Osteocyte (in vitro differentiated cells): ENCODE results near the gene HNRNPH2. TPM values are rescaled to one million over a fixed set of nuclear protein-coding genes. Genes with fewer than 3 reads are reported as not detected.

Experiments
- DNase-seq: peaks from one replicate; pipeline ENCODE4 v3.0.0; 2021; ENCODE audit warnings: mixed read lengths; ENCODE audit not compliant: unreplicated experiment; ENCODE audit errors: extremely low spot score
- H3K27ac Mint-ChIP-seq: one replicate; pipeline ENCODE4 v1.8.0; 2021; ENCODE audit warnings: mild to moderate bottlenecking, mixed read lengths; ENCODE audit not compliant: unreplicated experiment
- H3K27me3 Mint-ChIP-seq: one replicate; pipeline ENCODE4 v1.8.0; 2021; ENCODE audit warnings: mixed read lengths; ENCODE audit not compliant: unreplicated experiment
- H3K36me3 Mint-ChIP-seq: one replicate; pipeline ENCODE4 v1.8.0; 2021; ENCODE audit warnings: mixed read lengths; ENCODE audit not compliant: unreplicated experiment
- H3K4me1 Mint-ChIP-seq: one replicate; pipeline ENCODE4 v1.8.0; 2021; ENCODE audit warnings: mixed read lengths; ENCODE audit not compliant: unreplicated experiment
- H3K4me3 Mint-ChIP-seq: one replicate; pipeline ENCODE4 v1.8.0; 2021; ENCODE audit warnings: mild to moderate bottlenecking, moderate library complexity, mixed read lengths; ENCODE audit not compliant: unreplicated experiment
- H3K9me3 Mint-ChIP-seq: one replicate; pipeline ENCODE4 v1.8.0; 2021; ENCODE audit warnings: mixed read lengths; ENCODE audit not compliant: unreplicated experiment
- CTCF ChIP-seq: fragments of 200-600 bp; sonication (generic); IDR thresholded peaks from 2 replicates; pipeline ENCODE4 v1.5.0; 2021; ENCODE audit warnings: antibody characterized with exemption, mild to moderate bottlenecking, moderate library complexity
- total RNA-seq: library from RNA; stranded (reverse); gene quantifications from 2 replicates; pipeline ENCODE4 v1.2.1, GENCODE V29; 2021

Gene HNRNPH2
- total RNA-seq, 1 donor from 2014 or later = 67.7 TPM

DNA sequence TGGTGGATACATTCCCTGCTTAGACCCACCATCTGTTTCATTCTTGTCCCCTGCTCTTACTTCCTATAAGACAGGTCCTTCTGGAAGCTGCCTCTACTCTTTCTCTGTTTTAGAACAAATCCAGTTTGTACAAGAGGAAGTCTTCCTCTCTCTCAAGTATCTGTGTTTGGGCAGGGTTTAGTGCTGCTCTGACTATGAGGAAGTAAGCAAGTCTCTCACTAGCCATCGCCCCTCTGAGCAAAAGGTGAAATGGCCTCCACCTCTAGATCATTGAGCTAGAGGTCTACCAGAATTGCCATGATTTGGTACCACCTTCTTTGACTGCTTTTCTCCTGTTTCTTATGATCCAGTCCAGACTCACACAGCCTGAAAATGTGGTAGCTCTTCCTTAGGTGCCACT, 30.5 kb upstream of the HNRNPH2 start:
- no peak for DNase-seq
- Mint-ChIP-seq H3K27me3 (peaks cover 20% of the 10 kb centered on the region), H3K27ac (no peak overlapping the region), H3K4me3 (no peak overlapping the region), H3K9me3 (peaks cover 11% of the 10 kb centered on the region), H3K4me1 (no peaks in the 10 kb centered on the region), H3K36me3 (no peaks in the 10 kb centered on the region)
- no peak for TF ChIP-seq CTCF

GRCh38 chrX:101383679-101384205, 24.3 kb upstream of the HNRNPH2 start:
- H3K4me3 Mint-ChIP-seq = no peak overlapping the region
- H3K27me3 Mint-ChIP-seq = peaks cover 6% of the 10 kb centered on the region
- no peaks in the 10 kb centered on the region for H3K4me1 Mint-ChIP-seq
- no peak overlapping the region for H3K27ac Mint-ChIP-seq
- H3K9me3 Mint-ChIP-seq = peaks cover 7% of the 10 kb centered on the region
- no peaks in the 10 kb centered on the region for H3K36me3 Mint-ChIP-seq
- no peak for TF ChIP-seq CTCF
- DNase-seq = no peak

GRCh38 chrX:101385026-101385684, 22.9 kb upstream of the HNRNPH2 start:
- H3K27ac Mint-ChIP-seq = no peak overlapping the region
- no peak for TF ChIP-seq CTCF
- no peak overlapping the region for H3K4me3 Mint-ChIP-seq
- no peaks in the 10 kb centered on the region for H3K27me3 Mint-ChIP-seq
- no peak for DNase-seq
- H3K4me1 Mint-ChIP-seq = no peaks in the 10 kb centered on the region
- H3K36me3 Mint-ChIP-seq = no peaks in the 10 kb centered on the region
- no peaks in the 10 kb centered on the region for H3K9me3 Mint-ChIP-seq

GRCh38 chrX:101385795-101386541, 22.1 kb upstream of the HNRNPH2 start, which contains the start of gene BTK:
Gene BTK, minus strand, starts transcription at chrX:101386191. Its CDS starts 10,907 bp downstream, at chrX:101375284.
- no peaks in the 10 kb centered on the region for H3K4me1 Mint-ChIP-seq
- no peaks in the 10 kb centered on the region for H3K9me3 Mint-ChIP-seq
- no peak for DNase-seq
- H3K27ac Mint-ChIP-seq = no peak within 1 kb of the TSS
- no peak for TF ChIP-seq CTCF
- H3K27me3 Mint-ChIP-seq = no peaks in the 10 kb centered on the region
- H3K4me3 Mint-ChIP-seq = no peak within 1 kb of the TSS
- no peaks in the 10 kb centered on the region for H3K36me3 Mint-ChIP-seq

DNA sequence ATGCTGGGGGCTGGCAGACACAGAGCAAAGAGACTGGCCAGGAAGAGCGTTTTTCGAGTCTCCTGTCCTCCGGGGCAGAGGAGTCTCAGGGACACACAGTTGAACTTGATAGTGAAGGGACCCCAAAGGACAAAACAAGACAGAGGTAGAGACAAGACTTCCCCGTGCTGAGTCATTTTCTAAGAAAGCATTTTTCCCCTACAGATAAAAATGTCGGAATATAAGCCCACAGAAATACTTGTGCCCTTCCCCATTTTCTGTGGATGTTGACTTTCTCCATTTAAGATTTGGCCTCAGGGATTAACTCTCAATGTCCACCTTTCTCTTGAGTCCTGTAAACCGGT, 21.5 kb upstream of the HNRNPH2 start:
- H3K27me3 Mint-ChIP-seq = no peaks in the 10 kb centered on the region
- H3K27ac Mint-ChIP-seq = no peak overlapping the region
- no peaks in the 10 kb centered on the region for H3K9me3 Mint-ChIP-seq
- no peak for DNase-seq
- no peak for TF ChIP-seq CTCF
- no peaks in the 10 kb centered on the region for H3K4me1 Mint-ChIP-seq
- H3K36me3 Mint-ChIP-seq = no peaks in the 10 kb centered on the region
- H3K4me3 Mint-ChIP-seq = no peak overlapping the region
